ENCODE results near the gene PRICKLE2.

- TF ChIP-seq CTCF (IDR thresholded peaks at IDR 0.05; ENCODE audit: low read depth, low read length, poor library complexity, severe bottlenecking) (no peak), EZH2phosphoT487 (IDR thresholded peaks at IDR 0.05; ENCODE audit: borderline replicate concordance, low read length) (no peak)
Measured at GRCh38 chr3:64170270-64170669, 55.0 kb downstream of the PRICKLE2 start.

Measured in DOHH2 (cell line).